Fibroblast of lung (primary cell): Measurements from ENCODE around the gene VPS13D. TPM values are rescaled to one million over a fixed set of nuclear protein-coding genes. Genes with fewer than 3 reads are reported as not detected.

ENCODE experiments used
- DNase-seq, 2 donors: peaks; one replicate each; pipeline versions ENCODE4 v3.0.0 to v3.0.0-alpha.2; 2010; ENCODE audit warnings: low read depth in 2 of 2
- H2AFZ ChIP-seq: 2 replicates; pipeline ENCODE4 v1.5.1; 2012; ENCODE audit warnings: low read length, control low read depth, inconsistent platforms
- H3K27ac ChIP-seq: 2 replicates; pipeline ENCODE4 v1.5.1; 2011; ENCODE audit warnings: low read length, control low read depth; ENCODE audit not compliant: insufficient read depth
- H3K27me3 ChIP-seq: 2 replicates; pipeline ENCODE4 v1.5.1; 2011; ENCODE audit warnings: mild to moderate bottlenecking, low read length; ENCODE audit not compliant: control insufficient read depth, insufficient read depth
- H3K36me3 ChIP-seq: 2 replicates; pipeline ENCODE4 v1.5.1; 2011; ENCODE audit warnings: low read length; ENCODE audit not compliant: control insufficient read depth, insufficient read depth
- H3K4me1 ChIP-seq: 2 replicates; pipeline ENCODE4 v1.5.1; 2011; ENCODE audit warnings: low read length; ENCODE audit not compliant: control insufficient read depth, insufficient read depth; ENCODE audit errors: extremely low read depth
- H3K4me2 ChIP-seq: 2 replicates; pipeline ENCODE4 v1.5.1; 2011; ENCODE audit warnings: low read length, control low read depth; ENCODE audit not compliant: insufficient read depth; ENCODE audit errors: extremely low read depth
- H3K4me3 ChIP-seq, 4 experiments: fragments of 200-600 bp in 1 of 4; sonication (generic) in 1 of 4; replicated peaks in 1 of 4; 2 replicates each; pipeline ENCODE4 v1.5.1; 2011 to 2016; ENCODE audit warnings: low read length in 4 of 4, low read depth in 3 of 4, mild to moderate bottlenecking in 3 of 4, control low read depth in 2 of 4, inconsistent platforms in 1 of 4, mixed read lengths in 1 of 4; ENCODE audit not compliant: insufficient read depth in 1 of 4; ENCODE audit errors: control extremely low read depth in 1 of 4
- H3K79me2 ChIP-seq: 2 replicates; pipeline ENCODE4 v1.5.1; 2012; ENCODE audit warnings: mild to moderate bottlenecking, low read length, inconsistent platforms; ENCODE audit not compliant: control insufficient read depth, insufficient read depth
- H3K9ac ChIP-seq: 2 replicates; pipeline ENCODE4 v1.5.1; 2011; ENCODE audit warnings: mild to moderate bottlenecking, low read length, control low read depth; ENCODE audit not compliant: insufficient read depth
- H3K9me3 ChIP-seq: 2 replicates; pipeline ENCODE4 v1.5.1; 2012; ENCODE audit warnings: low read depth, low read length; ENCODE audit not compliant: control insufficient read depth, insufficient read depth
- H4K20me1 ChIP-seq: 2 replicates; pipeline ENCODE4 v1.5.1; 2011; ENCODE audit warnings: low read length; ENCODE audit not compliant: control insufficient read depth, insufficient read depth; ENCODE audit errors: extremely low read depth
- CTCF ChIP-seq, 2 donors: IDR thresholded peaks in 1 of 2; conservative IDR thresholded peaks in 1 of 2; 1 replicate in 1 of 2; 2 replicates in 1 of 2; pipeline ENCODE4 v1.5.1; 2011 to 2012; ENCODE audit warnings: low read length in 2 of 2, control low read depth in 1 of 2, inconsistent platforms in 1 of 2, low read depth in 1 of 2, mild to moderate bottlenecking in 1 of 2
- EZH2 ChIP-seq: IDR thresholded peaks from 2 replicates; pipeline ENCODE4 v1.5.1; 2012; ENCODE audit warnings: low read length, control low read depth, mild to moderate bottlenecking; ENCODE audit errors: missing control alignments
- polyA plus RNA-seq, 2 donors: library from polyadenylated mRNA; depleted of rRNA in 1 of 2; stranded (reverse) in 1 of 2; unstranded in 1 of 2; fragments of >200 nt; gene quantifications; 2 replicates each; pipeline ENCODE4 v1.2.1, GENCODE V29; 2011 to 2012; ENCODE audit warnings: missing spikeins in 1 of 2
- total RNA-seq: library from RNA; depleted of rRNA; stranded (reverse); fragments of >200 nt; gene quantifications from 2 replicates; pipeline ENCODE4 v1.2.1, GENCODE V29; 2014

The VPS13D gene
- total and polyA plus RNA-seq, 2 donors (not counting 1 experiment from before 2014, with no cell fraction given) = 14.6 to 40.0 TPM

GRCh38 chr1:12504601-12505000 lies 274.8 kb downstream of the VPS13D start:
- Histone ChIP-seq H3K4me3 (no peak overlapping the region), H3K79me2 (no peaks in the 10 kb centered on the region), H3K9ac (no peak overlapping the region), H4K20me1 (no peaks in the 10 kb centered on the region), H3K4me1 (no peaks in the 10 kb centered on the region), H3K36me3 (peaks cover 2% of the 10 kb centered on the region), H2AFZ (no peak overlapping the region), H3K27me3 (no peaks in the 10 kb centered on the region), H3K9me3 (no peaks in the 10 kb centered on the region), H3K27ac (no peak overlapping the region), H3K4me2 (no peak overlapping the region)
- TF ChIP-seq EZH2 = no peak
- no peak for TF ChIP-seq CTCF (conservative IDR thresholded peaks at IDR 0.05 in 1 of 2, IDR thresholded peaks at IDR 0.05 in 1 of 2; ENCODE audit: low read depth in 1 of 2, low read length in 2 of 2)
- DNase-seq = no peak

- DNase-seq = no peak
- Histone ChIP-seq H3K27ac (no peak overlapping the region), H3K27me3 (no peaks in the 10 kb centered on the region), H4K20me1 (no peaks in the 10 kb centered on the region), H3K9me3 (no peaks in the 10 kb centered on the region), H3K4me2 (no peak overlapping the region), H3K4me3 (no peak overlapping the region), H2AFZ (no peak overlapping the region), H3K4me1 (no peaks in the 10 kb centered on the region), H3K36me3 (peaks cover 2% of the 10 kb centered on the region), H3K9ac (no peak overlapping the region), H3K79me2 (no peaks in the 10 kb centered on the region)
- TF ChIP-seq CTCF (conservative IDR thresholded peaks at IDR 0.05 in 1 of 2, IDR thresholded peaks at IDR 0.05 in 1 of 2; ENCODE audit: low read depth in 1 of 2, low read length in 2 of 2) (no peak), EZH2 (no peak)
Observed at GRCh38 chr1:12505231-12505630, 275.4 kb downstream of the VPS13D start.

- peaks cover 3% of the 10 kb centered on the region for H3K4me1 ChIP-seq
- no peaks in the 10 kb centered on the region for H3K9me3 ChIP-seq
- no peak overlapping the region for H3K9ac ChIP-seq
- no peak for DNase-seq
- H2AFZ ChIP-seq = no peak overlapping the region
- H3K27me3 ChIP-seq = no peaks in the 10 kb centered on the region
- H3K27ac ChIP-seq = no peak overlapping the region
- H4K20me1 ChIP-seq = no peaks in the 10 kb centered on the region
- TF ChIP-seq EZH2 = no peak
- TF ChIP-seq CTCF (conservative IDR thresholded peaks at IDR 0.05 in 1 of 2, IDR thresholded peaks at IDR 0.05 in 1 of 2; ENCODE audit: low read depth in 1 of 2, low read length in 2 of 2) = no peak
- H3K79me2 ChIP-seq = no peaks in the 10 kb centered on the region
- H3K36me3 ChIP-seq = peaks cover 2% of the 10 kb centered on the region
- H3K4me3 ChIP-seq = no peak overlapping the region
- H3K4me2 ChIP-seq = no peak overlapping the region
Observed at GRCh38 chr1:12505639-12506280, 275.9 kb downstream of the VPS13D start.
